HS-27A (cell line): ENCODE data around the gene CPT2.
A peak's percentile ranks its signal among the peaks of the same experiment; 100 is the strongest.

Experiments used
- DNase-seq: peaks from one replicate; pipeline ENCODE4 v3.0.0-alpha.2; 2012; ENCODE audit warnings: low read depth, missing footprints

Gene CPT2

DNA sequence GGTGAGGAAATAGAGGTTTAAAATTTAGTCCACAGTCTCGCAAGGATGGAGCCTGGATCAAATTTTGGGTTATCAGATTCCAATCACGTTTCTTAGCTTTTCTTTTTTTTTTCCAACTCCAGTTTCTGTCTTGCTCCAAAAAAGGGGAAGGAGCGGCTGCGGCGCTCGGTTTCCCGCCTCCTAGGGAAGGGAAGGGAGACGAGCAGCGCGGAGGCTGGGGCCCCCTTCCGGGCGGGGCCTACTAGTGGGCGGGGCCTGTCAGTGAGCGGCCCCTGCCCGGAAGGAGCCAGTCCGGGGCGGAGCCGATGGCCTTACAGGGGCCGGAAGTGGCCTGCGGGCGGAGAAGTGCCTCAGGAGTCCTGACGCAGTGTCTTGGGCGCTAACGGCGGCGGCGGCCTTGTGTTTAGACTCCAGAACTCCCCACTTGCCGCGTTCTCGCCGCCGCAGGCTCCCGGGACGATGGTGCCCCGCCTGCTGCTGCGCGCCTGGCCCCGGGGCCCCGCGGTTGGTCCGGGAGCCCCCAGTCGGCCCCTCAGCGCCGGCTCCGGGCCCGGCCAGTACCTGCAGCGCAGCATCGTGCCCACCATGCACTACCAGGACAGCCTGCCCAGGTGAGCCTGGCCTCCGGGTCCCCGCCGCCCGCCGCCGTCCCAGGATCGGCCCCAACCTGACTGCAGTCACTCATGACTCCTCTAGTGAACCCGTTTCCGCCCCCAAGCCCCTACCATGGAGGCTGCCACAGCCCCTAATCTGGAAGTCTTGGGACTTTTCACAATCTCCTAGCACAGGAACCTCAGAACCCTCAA lies at the start of gene CPT2:
CPT2 (plus strand) TSS at position 340 of the 806 bp plus-strand sequence; CDS start at position 460, 120 bp downstream.
- peak; percentile 80 for DNase-seq

DNA sequence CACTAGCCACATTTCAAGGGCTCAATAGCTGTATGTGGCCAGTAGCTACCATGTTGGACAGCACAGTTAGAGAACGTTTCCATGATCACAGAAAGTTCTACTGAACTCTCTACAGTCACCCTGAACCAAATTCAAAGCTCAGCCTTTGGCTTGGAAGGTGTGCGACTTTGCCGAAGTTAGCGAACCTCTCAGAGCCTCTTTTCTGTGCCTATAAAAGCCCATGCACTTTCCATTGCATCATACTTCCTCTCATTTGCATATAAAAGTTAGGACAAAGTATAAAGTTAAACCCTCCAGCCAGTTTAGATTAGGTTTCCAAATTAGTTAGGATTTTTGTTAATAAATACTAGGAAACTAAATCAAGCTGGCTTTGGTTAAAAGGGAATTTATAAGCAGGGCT lies 49.5 kb upstream of the CPT2 start:
- no peak for DNase-seq

DNA sequence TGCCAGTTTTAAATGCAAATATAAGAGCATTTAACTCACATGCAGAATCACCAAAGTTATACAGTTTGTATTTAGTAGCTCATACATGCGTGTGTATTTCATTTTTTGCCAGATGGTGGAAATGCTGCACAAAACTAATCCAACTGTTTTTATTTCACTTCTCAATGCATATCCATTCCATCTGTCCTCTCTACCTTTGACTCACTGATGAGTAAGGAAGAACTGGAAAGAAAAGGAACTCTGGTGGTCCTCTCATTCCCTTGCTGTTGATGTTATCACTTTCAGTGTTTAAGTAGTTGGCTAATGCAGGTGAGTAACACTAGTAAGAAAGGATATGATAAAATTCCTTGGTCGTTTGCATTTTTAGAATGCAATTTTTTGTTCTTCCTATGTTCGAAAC lies 48.5 kb upstream of the CPT2 start:
- DNase-seq: no peak

DNA sequence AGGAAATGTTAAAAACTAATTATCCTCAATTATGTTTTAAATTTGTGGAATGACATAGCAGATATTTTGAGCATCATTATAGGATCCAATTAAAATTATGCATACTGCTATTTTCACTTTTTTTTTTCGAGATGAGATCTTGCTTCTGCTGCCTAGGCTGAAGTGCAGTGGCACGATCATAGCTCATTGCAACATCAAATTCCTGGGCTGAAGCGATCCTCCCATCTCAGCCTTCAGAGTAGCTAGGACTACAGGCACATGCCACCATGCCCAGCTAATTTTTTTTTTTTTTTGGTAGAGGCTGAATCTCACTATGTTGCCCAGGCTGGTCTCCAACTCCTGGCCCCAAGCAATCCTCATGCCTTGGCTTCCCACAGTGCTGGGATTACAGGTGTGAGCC lies 42.9 kb upstream of the CPT2 start:
- no peak for DNase-seq

DNA sequence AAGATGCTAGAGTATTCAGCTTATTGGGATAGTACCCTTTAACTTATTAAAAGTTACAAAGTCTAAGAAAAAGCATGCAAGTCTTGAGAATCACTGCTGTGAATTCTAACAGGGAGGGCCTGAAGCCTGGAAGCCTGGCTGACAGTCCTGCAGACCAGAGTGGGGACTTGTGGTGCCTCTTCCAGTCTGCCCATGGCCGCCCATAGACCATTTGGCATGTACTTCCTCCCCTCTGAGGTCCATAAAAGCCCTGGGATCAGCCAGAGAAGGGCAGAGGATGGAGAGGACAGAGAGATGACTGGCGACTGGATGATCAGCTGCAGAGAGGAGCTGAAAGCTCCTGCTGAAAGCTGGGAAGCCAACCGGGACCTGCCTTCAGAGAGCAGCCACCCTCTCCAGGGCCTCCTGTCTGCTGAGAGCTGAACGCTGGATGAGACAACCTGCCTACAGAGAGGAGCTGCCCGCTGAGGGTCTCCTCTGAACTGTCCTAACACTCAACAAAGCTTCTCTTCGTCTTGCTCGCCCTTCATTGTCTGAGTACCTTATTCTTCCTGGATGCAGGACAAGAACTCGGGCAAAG lies 41.7 kb upstream of the CPT2 start:
- no peak for DNase-seq

DNA sequence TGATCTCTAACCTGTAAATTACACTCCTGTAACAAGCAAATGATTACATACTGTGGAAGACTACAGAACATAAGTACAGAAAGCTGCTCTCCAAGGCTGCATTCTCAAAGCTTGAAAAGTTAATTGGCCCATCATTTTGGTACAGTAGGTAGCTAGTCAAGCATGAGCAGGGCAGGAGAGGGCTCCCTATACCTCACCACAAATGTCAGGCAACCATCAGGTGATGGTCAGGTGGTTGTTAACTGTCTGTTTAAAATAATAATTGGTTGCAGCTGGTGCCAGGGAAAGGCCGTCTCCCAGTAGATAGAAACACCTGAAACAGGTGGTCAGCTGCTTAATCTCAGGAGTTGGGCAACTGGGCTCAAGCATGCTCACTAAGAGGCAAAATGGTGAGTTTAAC lies 41.1 kb upstream of the CPT2 start:
- no peak for DNase-seq

DNA sequence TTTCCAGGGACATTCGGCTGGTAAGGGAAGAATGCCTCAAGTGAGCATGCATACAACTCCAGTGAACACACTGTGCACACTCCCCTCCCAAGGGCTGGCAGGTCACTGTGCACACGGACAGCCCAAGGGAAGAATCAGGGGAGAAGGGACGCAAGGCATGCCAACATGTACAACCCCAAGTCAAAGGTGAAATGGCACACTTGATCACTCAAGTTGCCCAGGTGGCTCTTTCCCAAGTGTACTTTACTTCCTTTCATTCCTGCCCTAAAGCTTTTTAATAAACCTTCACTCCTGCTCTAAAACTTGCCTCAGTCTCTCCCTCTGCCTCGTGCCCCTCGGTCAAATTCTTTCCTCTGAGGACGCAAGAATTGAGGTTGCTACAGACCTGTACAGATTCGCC lies 40.7 kb upstream of the CPT2 start:
- no peak for DNase-seq

DNA sequence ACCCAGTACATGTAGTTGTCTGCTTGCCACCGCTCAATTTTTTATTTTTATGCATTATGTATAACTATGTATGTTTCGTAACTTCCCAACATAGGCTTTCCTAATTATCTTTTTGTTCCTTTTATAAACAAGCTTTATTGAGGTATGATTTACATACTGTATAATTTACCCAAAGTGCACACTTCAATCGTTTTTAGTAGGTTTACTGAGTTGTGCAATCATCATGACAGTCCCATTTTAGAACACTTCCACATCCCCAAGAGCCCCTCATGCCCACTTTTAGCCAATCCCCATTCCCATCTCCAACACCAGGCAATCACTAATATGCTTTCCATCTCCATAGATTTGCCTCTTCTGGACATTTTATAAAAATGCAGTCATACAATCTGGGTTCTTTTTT lies 39.8 kb upstream of the CPT2 start:
- no peak for DNase-seq

DNA sequence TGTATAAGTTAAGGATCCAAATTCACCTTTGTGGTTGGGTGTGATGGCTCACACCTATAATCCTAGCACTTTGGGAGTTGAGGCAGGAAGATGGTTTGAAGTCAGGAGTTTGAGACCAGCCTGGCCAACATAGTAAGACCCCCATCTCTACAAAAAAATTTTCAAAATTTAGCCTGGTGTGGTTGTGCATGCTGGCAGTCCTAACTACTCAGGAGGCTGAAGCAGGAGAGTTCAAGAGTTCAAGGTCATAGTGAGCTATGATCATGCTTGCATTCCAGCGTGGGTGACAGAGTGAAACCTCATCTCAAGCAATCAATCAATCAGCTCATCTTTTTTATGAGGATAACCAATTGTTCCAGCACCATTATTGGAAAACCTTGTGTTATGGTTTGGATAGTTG lies 37.7 kb upstream of the CPT2 start:
- DNase-seq: no peak

DNA sequence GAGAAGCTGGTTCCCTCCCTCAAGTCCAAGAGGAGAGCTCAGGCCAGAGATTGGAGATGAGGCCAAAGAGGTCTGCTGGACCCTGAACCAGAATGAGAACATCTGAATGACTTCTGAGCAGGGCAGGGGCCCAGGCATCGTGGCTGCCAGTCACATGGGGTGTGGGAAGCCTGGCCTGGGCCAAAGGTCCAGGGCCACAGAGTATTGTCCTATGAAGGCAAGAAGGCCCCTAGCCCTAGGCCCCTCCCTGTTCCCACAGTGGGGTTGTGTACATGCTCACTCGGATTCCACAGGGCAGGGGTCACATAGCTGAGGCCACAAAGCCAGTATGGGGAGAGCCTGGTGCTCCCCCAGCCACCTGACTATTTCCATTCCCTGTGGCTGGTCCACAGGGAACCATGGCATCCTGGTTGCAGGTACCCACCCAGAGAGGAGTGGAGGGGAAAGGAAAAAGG lies 35.7 kb upstream of the CPT2 start:
- DNase-seq: no peak

DNA sequence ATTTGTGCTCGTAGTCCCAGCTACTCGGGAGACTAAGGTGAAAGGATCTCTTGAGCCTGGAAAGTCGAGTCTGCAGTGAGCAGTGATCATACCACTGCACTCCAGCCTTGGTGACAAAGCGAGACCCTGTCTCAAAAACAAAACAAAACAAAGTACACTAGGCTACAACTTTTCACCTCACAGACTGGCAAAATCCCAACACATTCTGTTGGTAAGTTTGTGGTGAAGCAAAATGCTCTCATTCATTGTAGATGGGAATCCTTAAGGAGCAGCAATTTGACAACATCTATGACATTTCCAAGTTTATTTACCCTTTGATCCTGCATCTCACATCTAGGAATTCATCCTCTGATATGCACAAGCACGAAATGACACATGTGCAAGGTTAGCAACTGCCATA lies 34.0 kb upstream of the CPT2 start:
- DNase-seq: no peak

DNA sequence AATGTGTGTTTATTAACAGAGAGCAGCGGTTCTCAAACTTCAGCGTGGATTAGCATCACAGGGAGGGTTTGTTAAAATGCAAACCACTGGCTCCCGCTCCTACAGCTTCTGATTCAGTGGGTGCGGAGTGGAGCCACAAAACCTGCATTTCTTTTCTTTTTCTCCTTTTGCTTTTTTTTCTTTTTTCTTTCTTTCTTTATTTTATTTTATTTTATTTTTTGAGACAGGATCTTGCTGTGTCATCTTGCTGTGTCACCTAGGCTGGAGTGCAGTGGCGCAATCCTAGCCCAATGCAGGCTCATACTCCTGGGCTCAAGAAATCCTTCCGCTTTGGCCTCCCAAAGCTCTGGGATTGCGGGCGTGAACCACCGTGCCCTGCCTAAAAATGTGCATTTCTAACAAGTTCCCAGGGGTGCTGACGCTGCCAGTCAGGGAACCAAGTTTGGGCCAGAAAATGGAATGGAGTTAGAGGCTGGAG lies 33.3 kb upstream of the CPT2 start:
- no peak for DNase-seq

DNA sequence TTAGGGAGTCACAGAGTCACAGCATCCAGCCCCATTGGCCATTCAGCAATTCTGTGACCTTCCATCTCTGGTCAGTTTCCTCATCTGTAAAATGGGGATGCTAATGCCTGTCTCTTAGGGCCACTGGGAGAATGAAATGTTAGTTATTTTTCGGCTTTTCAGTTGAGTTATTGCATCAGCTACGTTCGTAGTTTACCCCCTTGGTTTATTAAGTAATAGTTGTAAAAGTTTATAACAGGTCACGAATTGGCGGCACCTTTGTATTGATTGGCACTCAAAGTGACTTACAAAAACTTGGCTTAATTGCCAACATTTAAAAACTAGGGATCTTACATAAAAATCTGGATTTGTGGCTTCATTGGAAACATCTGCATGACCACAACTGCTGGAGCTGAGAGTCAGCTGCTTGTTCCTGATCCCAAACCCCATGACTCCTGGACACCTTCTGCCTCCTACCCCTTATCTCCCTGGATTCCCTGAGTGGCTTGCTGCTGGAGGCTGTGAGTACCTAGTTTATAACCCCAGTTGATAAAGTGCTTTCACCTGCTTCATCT lies 31.1 kb upstream of the CPT2 start:
- no peak for DNase-seq

DNA sequence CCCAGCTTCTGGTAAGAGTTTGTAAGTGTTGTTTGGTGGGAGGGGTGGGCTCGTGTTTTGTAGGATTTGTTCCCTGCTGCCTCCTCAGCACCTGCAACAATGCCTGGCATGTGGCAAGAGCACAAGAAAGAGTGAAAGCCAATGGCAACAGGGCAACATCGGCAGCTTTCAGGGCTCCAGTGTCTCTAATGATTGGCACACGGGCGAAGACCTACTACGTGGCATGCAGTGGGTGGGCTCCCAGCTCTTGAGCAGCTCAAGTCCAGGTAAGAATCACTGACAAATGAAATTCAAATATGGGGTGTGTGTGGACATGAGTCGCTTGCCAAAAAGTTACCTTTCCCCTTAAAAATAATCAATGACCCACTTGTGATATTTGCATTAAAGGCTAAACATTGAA lies 30.3 kb upstream of the CPT2 start:
- no peak for DNase-seq

DNA sequence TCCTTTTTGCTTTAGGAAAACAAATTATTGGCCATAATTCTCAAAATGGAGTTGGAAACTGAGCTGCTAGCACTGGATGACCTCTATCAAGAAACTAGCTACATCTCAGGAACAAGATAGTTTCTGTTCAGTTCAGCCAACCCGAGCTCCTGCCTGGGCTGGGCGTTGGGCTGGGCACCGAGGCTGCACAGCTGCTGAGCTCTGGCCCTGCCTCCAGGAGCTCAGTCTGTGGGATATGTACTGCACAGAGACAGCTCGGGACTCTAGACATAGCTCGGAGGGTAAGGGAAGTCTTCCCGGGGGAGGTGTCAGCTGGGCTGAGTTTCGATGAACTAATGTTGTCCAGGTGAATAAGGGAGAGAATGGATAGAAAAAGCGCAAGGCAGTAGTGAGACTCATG lies 29.7 kb upstream of the CPT2 start:
- DNase-seq: no peak

DNA sequence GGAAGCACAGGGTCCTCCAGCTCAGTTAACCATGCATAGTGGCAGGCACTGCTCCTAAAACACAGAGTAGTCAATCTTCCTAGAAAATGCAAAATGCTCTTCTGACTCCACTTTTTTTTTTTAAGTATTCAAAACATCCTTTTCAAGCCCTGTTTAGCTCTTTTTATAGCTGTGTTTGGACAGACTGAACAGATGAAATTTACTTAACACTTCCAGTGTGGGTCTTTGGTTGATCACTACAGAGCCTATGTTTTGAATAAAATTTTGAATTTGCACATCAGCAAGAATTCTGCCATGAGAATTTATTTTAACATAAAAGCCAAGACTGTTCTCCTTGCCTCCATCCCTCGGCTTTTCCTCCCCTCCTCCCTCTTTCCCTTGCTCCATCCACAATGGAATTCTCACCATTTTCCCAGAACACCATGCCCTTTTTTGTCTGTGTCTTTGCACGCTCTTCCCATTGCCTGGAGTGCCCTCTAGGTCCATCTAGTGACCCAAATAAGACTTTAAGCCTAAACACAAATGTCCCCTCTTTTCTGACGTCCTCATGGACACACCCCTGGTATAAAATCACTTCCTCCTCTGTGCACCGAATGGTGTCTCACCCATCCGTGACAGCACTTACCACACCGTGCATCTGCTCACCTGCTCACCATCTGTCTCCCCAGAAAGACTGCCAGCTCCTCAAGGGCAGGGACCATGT lies 24.0 kb upstream of the CPT2 start:
- DNase-seq: peak; percentile 72

DNA sequence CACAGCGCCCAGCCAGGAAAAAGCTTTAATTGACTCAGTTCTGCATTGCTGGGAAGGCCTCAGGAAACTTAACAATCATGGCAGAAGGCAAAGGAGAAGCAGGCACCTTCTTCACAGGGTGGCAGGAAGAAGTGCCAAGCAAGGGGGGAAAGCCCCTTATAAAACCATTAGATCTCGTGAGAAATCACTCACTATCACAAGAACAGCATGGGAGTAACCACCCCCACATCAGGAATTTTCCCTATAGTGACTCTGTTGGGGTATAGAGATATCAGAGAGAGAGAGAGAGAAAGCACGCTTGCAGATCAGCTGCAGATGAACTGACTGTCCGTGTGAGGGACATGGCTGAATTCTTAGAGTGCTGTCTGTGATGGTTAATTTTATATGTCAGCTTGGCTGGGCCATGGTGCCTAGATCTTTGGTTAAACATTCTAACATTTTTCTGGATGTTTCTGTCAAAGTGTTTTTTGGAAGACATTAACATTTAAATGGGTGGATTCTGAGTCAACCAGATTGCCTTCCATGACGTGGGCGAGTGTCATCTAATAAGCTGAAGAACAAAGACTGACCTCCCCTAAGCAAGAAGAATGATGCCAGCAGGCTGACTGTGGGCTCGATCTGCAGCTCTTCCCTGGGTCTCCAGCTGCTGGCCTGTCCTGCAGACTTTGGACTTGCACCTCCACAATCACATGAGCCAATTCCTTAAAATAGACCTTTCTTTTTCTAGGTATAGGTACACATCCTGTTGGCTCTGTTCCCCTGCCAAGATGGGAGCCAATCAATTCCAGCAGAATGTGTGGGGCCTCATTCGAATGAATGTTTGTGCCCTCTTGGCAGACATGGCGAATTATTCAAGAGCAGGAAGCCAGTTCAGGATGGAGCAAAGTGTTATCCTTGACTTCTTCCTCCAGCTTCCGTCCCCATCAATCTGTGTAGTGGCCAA lies 21.4 kb upstream of the CPT2 start:
- no peak for DNase-seq

DNA sequence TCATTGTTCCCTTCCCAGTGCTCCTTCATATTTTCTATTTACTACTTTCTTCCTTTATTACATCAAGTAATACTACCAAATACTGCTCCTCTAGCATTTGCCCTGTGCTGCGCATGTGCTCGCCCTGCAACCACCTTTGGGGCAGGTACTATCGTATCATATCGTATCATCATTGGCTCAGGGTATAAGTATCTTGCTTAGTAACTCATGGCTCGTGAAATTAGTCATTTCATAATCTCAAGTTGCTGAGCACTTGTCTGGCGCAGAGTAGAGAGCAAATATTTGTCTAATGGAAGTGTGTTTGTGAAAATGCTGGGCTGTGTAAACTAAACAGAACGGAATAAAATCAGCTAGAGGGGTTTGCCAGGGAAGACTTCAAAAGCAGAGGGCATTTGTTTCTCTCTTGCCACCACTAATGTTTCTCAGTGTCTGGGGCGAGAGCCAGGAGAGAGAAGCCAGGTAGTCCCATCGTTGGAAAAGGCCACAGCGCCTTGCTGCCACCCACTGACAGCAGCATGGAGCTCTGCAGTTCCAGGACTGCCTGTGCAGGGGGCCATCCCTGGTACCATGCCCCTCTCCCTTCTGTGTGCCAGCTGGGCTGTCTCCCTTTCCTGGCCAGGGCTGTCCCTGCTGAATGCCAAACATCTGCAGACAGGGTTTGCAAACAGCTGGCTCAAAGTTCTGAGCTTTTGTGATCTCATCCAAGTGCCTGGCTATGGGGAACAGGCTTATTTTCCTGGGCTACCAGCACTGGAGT lies 20.0 kb upstream of the CPT2 start:
- DNase-seq: no peak

DNA sequence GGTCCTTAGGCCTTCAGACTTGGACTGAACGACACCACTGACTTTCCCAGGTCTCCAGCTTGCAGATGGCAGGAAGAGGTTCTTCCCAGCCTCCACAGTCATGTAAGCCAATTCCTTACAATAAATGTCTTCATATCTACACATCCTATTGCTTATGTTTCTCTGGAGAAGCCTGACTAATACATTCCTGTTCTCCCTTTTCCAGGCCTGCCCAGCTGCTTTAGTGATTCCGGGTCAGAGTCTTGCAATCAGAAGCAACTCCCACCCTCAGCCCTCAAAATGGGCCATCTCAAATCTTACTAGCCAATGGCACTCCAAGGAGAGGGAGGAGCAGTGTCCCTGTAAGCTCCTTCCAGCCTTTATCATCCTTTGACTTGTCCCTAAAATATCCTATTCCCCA lies 16.4 kb upstream of the CPT2 start:
- no peak for DNase-seq

DNA sequence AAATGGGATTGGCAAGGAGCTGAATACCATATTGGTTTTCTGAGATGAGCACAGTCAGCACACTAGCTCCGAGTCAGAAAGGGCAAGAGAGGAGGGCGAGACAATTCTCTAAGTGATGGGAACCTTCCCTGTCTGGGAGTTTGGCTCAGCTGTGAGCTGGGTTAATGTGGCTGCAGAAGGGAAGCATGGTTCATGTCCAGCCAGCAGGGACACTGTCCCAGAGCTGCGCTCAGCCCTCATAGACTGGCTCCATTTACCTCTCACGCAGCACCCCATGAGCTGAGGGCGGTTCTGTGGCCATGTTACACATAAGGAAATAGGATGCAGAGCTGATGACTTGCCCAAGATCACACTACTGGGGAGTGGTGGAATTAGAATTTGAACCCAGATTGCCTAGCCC lies 15.7 kb upstream of the CPT2 start:
- DNase-seq: no peak

DNA sequence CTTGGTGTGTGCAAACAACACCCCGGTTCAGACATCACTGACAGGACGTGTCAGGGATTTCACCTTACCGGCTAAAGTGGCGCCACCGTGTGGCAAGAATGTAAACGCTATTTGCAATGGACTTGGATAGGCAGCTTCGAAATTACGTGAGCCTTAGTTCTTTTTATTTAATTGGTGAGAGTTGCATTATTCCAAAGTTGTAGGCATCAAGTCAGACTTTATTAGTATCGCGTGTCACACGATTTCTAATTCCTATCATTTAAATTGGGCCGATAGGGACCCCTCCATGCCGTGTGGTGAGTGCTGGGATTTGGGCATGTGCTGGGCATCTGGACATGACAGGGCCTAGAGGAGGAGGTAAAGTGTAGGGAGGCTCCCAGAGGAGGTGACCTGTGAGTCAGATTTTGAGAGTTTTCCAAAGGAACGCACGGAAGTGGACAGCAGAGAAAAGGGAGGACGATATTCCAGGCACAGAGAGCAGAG lies 14.5 kb upstream of the CPT2 start:
- DNase-seq: peak; percentile 64
